PC-9 (cell line): ENCODE results near the gene FNIP2. TPM values are rescaled to one million over a fixed set of nuclear protein-coding genes. Genes with fewer than 3 reads are reported as not detected.

Experiments
- BruUV-seq: library from RNA; stranded (reverse); fragments of 400-500 nt; replicated peaks from 2 replicates; lab custom pipeline; 2021; lab: Mats Ljungman, UMichigan
- CTCF ChIA-PET: fragments of 300-600 bp; sonication (Branson Sonifier 250); formaldehyde crosslinking; loops from one replicate; lab custom pipeline; 2022; ENCODE audit warnings: antibody characterized with exemption; lab: Charles Lee
- POLR2A ChIA-PET: fragments of 300-600 bp; sonication (Branson Sonifier 250); formaldehyde crosslinking; loops from one replicate; lab custom pipeline; 2022; ENCODE audit warnings: antibody characterized with exemption; ENCODE audit not compliant: unreplicated experiment; lab: Charles Lee
- DNase-seq, 2 experiments: peaks; one replicate each; pipeline versions ENCODE4 v3.0.0 to v3.0.0-alpha.2; 2015 to 2022; ENCODE audit warnings: mixed read lengths in 1 of 2
- H2AFZ ChIP-seq: fragments of 200-600 bp; sonication (generic); 2 replicates; pipeline ENCODE4 v1.8.1; 2017; ENCODE audit warnings: antibody characterized with exemption
- H3F3A ChIP-seq: fragments of 200-600 bp; sonication (generic); 2 replicates; pipeline ENCODE4 v1.8.1; 2017; ENCODE audit warnings: antibody characterized with exemption, mild to moderate bottlenecking, low read depth; ENCODE audit not compliant: insufficient read depth
- H3K27ac ChIP-seq: fragments of 200-600 bp; sonication (generic); 2 replicates; pipeline ENCODE4 v1.6.1; 2016; ENCODE audit warnings: mixed run types
- H3K27me3 ChIP-seq: fragments of 200-600 bp; sonication (generic); 2 replicates; pipeline ENCODE4 v1.6.1; 2016; ENCODE audit warnings: low read depth, mixed run types; ENCODE audit not compliant: insufficient read depth
- H3K36me3 ChIP-seq: fragments of 200-600 bp; sonication (generic); 2 replicates; pipeline ENCODE4 v1.6.1; 2016; ENCODE audit warnings: low read depth, mixed run types
- H3K4me1 ChIP-seq: fragments of 200-600 bp; sonication (generic); replicated peaks from 2 replicates; pipeline ENCODE4 v1.6.1; 2016; ENCODE audit warnings: mixed run types; ENCODE audit not compliant: insufficient read depth
- H3K4me2 ChIP-seq: fragments of 200-600 bp; sonication (generic); 2 replicates; pipeline ENCODE4 v1.6.1; 2017; ENCODE audit warnings: mixed run types
- H3K4me3 ChIP-seq: fragments of 200-600 bp; sonication (generic); 2 replicates; pipeline ENCODE4 v1.6.1; 2016; ENCODE audit warnings: mixed run types
- H3K79me2 ChIP-seq: fragments of 200-600 bp; sonication (generic); 2 replicates; pipeline ENCODE4 v1.6.1; 2017; ENCODE audit warnings: low read depth, mixed run types
- H3K9me2 ChIP-seq: fragments of 200-600 bp; sonication (generic); 2 replicates; pipeline ENCODE4 v1.8.1; 2017; ENCODE audit warnings: mild to moderate bottlenecking; ENCODE audit not compliant: insufficient read depth
- H3K9me3 ChIP-seq: fragments of 200-600 bp; sonication (generic); 2 replicates; pipeline ENCODE4 v1.8.1; 2016; ENCODE audit warnings: low read depth; ENCODE audit not compliant: insufficient read depth
- H4K20me1 ChIP-seq: fragments of 200-600 bp; sonication (generic); 2 replicates; pipeline ENCODE4 v1.8.1; 2017; ENCODE audit not compliant: insufficient read depth
- CTCF ChIP-seq: fragments of 200-600 bp; sonication (generic); conservative IDR thresholded peaks from 2 replicates; pipeline ENCODE4 v1.6.1; 2017; ENCODE audit warnings: mixed run types, antibody characterized with exemption, mild to moderate bottlenecking, moderate library complexity
- EZH2 ChIP-seq: fragments of 200-600 bp; sonication (generic); IDR thresholded peaks from 2 replicates; pipeline ENCODE4 v1.8.0; 2017; ENCODE audit warnings: antibody characterized with exemption, low read depth
- intact Hi-C: fragments of 100-400 bp; cut with micrococcal nuclease; formaldehyde crosslinking; loops from one replicate; pipeline ENCODE4 v1.10.0; 2022; ENCODE audit not compliant: unreplicated experiment
- total RNA-seq: library from RNA; stranded (reverse); gene quantifications from 2 replicates; pipeline ENCODE4 v1.2.3, GENCODE V29; 2021

FNIP2 gene
- total RNA-seq, 1 experiment from 2014 or later, result 2.5 TPM

DNA sequence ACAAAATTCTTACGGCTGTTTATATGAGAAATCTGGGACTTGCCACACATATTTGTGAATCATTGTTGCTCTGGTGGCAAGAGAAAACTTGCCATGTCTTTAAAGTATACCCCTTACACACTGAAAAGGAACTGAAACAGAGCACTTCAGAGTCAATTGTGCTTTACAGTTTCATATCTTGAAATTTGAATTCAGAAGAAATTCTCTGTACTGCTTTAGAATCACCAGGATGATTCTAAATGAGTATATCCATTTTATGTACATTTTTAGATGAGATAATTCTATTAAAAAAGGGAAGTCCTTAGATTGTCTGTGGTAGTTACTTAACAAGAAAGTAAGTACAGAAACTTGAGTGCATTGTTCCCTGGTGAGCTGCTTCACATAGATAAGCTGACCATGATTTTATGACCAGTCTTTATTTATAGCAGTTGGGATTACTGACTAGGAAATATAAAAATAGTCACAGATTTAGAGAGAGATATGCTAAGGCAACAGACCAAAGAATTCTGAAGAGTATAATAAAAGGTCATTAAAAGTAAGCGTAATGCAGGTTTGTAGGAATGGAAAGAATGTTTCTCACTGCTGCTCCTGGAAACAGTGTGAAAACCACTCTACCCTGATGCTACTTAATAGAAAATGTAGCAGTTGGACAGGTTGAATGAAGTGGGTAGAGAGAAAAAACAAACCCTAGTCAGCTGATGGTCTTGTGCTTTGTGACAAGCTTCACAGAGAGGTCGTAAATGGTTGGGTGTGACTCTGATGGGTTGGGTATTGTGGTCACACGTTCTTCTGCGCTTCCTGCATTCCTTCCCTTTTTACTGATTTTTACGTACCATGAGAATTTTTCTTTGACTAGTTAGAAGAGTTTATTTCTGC lies 41.0 kb downstream of the FNIP2 start:
- CTCF ChIA-PET, result interaction anchor here (0.7 kb wide), 1 partner anchor 342 kb away, joined by 6 read pairs; no protein-coding TSS in a partner anchor
- Histone ChIP-seq H4K20me1 (no peaks in the 10 kb centered on the region), H3F3A (peaks cover 24% of the 10 kb centered on the region), H3K4me2 (peak overlapping the region; percentile 60), H2AFZ (no peak overlapping the region), H3K4me3 (no peak overlapping the region), H3K27me3 (no peaks in the 10 kb centered on the region), H3K9me2 (no peaks in the 10 kb centered on the region), H3K4me1 (peaks cover 45% of the 10 kb centered on the region), H3K36me3 (no peaks in the 10 kb centered on the region), H3K79me2 (no peaks in the 10 kb centered on the region), H3K27ac (peak overlapping the region; percentile 84), H3K9me3 (no peaks in the 10 kb centered on the region)
- no peak for TF ChIP-seq CTCF
- TF ChIP-seq EZH2, result no peak
- no TSS peak for BruUV-seq
- intact Hi-C loops, result loop anchor here (1.0 to 2.0 kb wide), 4 partner anchors 17 to 365 kb away; partner anchors contain the start of genes FNIP2 and PPID
- POLR2A ChIA-PET, result interaction anchor here (0.6 to 0.8 kb wide), 4 partner anchors 41 to 187 kb away, joined by 3 to 5 read pairs (median 4); no protein-coding TSS in a partner anchor
- DNase-seq, result peak; percentile 54 to 91

- Histone ChIP-seq H3K9me2 (no peaks in the 10 kb centered on the region), H3K27me3 (no peaks in the 10 kb centered on the region), H4K20me1 (no peaks in the 10 kb centered on the region), H3K4me2 (peak overlapping the region; percentile 60), H3K9me3 (no peaks in the 10 kb centered on the region), H3F3A (peaks cover 24% of the 10 kb centered on the region), H3K4me1 (peaks cover 40% of the 10 kb centered on the region), H2AFZ (no peak overlapping the region), H3K4me3 (no peak overlapping the region), H3K36me3 (no peaks in the 10 kb centered on the region), H3K79me2 (no peaks in the 10 kb centered on the region), H3K27ac (peak overlapping the region; percentile 84)
- peak; percentile 69 to 89 for DNase-seq
- intact Hi-C loops, result loop anchor here (1.0 to 2.0 kb wide), 4 partner anchors 17 to 365 kb away; partner anchors contain the start of genes FNIP2 and PPID
- CTCF ChIA-PET, result no interaction called here
- POLR2A ChIA-PET, result interaction anchor here (0.6 to 0.8 kb wide), 6 partner anchors 41 to 367 kb away, joined by 3 to 5 read pairs (median 4); no protein-coding TSS in a partner anchor
- TF ChIP-seq EZH2, result no peak
- no TSS peak for BruUV-seq
These were observed 41.8 kb downstream of the FNIP2 start for GRCh38 chr4:158810487-158811215.

DNA sequence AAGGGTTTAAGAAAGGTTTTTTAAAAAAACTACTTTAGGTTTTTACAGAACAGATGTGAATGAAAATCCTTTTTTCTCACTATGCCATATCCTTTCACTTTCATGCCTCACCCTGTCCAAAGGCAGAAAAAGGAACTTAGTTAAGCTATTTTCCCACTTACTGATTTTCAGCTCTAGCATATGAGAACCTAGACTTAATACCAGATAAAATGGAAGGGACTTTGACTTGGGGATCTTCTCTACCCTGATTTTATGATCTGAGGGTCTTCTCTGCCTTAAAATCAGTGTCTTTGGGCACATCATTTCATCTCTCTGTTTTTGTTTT lies 42.4 kb downstream of the FNIP2 start:
- H3K27me3 ChIP-seq, result no peaks in the 10 kb centered on the region
- H3K4me1 ChIP-seq, result peaks cover 35% of the 10 kb centered on the region
- no peak overlapping the region for H2AFZ ChIP-seq
- ChIA-PET POLR2A (interaction anchor here (0.7 kb wide), 2 partner anchors 91 to 366 kb away, joined by 3 to 4 read pairs; no protein-coding TSS in a partner anchor), CTCF (no interaction called here)
- intact Hi-C loops, result loop anchor here (2.0 kb wide), 1 partner anchor 42 kb away; the partner anchor contains the start of gene FNIP2
- H3F3A ChIP-seq, result peaks cover 20% of the 10 kb centered on the region
- no peak for DNase-seq
- peak overlapping the region; percentile 84 for H3K27ac ChIP-seq
- no peaks in the 10 kb centered on the region for H3K36me3 ChIP-seq
- no peaks in the 10 kb centered on the region for H4K20me1 ChIP-seq
- H3K79me2 ChIP-seq, result no peaks in the 10 kb centered on the region
- no peaks in the 10 kb centered on the region for H3K9me2 ChIP-seq
- TF ChIP-seq CTCF (no peak), EZH2 (no peak)
- H3K9me3 ChIP-seq, result no peaks in the 10 kb centered on the region
- H3K4me2 ChIP-seq, result no peak overlapping the region
- H3K4me3 ChIP-seq, result no peak overlapping the region
- no TSS peak for BruUV-seq
